Stimulated activated CD8-positive, alpha-beta memory T cell treated with anti-CD3 and anti-CD28 coated beads, Interleukin-7, amount 100 ng/mL, for 24 hours (primary cell): Measurements from ENCODE around the gene CLDN6.

Experiments used
- DNase-seq: peaks from one replicate; pipeline ENCODE4 v3.0.0-alpha.2; 2020; ENCODE audit warnings: low read depth

Gene CLDN6

DNA sequence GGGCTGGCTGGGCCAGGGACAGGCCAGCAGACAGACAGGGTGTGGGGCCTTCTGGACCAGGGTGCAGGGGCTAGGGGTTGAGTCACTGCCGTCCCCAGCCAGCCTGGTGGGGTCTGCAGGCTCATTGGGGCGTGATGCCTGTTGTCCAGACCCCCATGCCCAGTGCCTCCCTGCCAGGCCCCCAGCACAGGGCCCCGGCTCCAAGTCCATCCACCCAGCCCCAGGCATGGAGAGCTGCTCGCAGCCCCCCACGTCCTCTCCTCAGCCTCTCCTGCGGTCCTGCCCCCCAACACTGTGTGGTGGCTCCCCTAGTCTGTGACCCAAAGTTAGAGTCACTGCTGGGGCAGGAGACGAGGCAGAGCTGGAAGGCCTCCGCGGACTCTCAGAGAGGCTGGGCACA lies 30.7 kb downstream of the CLDN6 start:
- no peak for DNase-seq

- DNase-seq: no peak
Measured at GRCh38 chr16:2986623-2987188, 31.3 kb downstream of the CLDN6 start.

GRCh38 chr16:2985893-2986355 lies 32.1 kb downstream of the CLDN6 start:
- DNase-seq: no peak

GRCh38 chr16:2985462-2985861 lies 32.5 kb downstream of the CLDN6 start:
- no peak for DNase-seq

- peak; percentile 51 for DNase-seq
Measured at GRCh38 chr16:2983706-2984136, 34.3 kb downstream of the CLDN6 start.

DNA sequence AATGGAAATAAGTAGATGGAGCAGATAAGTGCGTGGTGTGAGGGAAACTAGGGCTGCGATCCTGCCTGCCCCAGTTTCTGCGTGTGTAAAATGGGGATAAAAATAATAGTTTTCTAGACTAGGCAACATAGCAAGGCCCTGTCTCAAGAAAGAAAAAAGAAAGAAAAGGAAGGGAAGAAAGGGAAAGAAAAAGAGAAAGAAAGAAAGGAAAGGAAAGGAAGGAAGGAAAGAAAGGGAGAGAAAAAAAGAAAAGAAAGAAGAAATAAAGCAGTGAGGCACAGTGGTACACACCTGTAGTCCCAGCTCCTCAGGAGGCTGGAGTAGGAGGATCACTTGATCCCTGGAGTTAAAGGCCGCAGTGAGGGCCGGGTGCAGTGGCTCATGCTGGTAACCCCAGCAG lies 35.6 kb downstream of the CLDN6 start:
- no peak for DNase-seq

DNA sequence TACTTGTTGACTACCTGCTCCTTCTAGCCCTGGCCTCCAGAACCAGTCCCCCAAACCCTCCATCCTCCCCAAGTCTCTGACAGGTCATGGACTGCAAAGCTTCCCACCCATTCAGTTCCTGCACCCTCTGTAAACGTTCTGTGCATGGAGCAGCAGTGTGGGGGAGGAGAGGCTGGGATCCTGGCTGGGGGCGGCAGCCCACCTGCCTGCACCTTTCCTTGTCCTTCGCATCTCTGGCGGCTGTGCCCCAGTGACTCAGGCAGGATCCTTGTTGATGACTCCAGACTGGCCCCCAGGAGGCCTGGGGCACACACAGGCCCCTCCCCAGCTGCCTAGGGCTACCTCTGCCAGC lies 36.1 kb downstream of the CLDN6 start:
- DNase-seq: no peak

- DNase-seq: no peak
Measured at GRCh38 chr16:2981177-2981898, 36.6 kb downstream of the CLDN6 start.

- DNase-seq: peak; percentile 89
Measured at GRCh38 chr16:2980227-2981176, 37.5 kb downstream of the CLDN6 start, which contains the start of gene PKMYT1. Gene PKMYT1, minus strand, starts transcription at chr16:2980446. Its CDS starts 789 bp downstream, at chr16:2979657.

DNA sequence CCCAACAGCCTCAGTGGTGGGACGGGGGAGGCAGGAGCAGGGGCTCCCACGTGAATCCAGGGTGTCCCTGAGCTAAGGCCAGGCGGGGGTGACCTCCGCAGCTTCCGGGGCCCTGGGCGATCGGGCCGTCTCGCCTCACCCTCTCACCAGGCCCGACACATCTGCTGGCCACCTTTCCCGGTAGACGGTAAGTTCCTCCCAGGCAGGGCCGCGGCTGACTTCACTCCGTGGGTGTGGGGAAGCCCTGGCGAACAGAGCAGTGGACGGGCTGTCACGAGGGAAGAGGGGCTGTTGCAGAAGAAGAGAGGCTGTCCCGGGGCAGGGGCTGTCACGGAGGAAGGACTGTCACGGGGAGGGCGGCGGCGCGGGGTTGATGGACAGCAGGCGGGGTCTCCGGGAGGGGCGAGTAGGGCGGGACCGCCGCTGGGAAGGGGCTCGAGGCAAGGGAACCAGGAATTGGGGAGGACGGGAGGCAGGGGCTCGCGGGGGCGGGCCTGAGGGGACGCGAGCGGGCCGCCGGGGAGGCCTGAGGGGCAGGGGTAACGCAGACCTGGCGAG lies 38.2 kb downstream of the CLDN6 start:
- no peak for DNase-seq

- no peak for DNase-seq
Measured at GRCh38 chr16:2977440-2977839, 40.5 kb downstream of the CLDN6 start.

- no peak for DNase-seq
Measured at GRCh38 chr16:2976673-2977072, 41.3 kb downstream of the CLDN6 start.

- DNase-seq: no peak
Measured at GRCh38 chr16:2976201-2976600, 41.8 kb downstream of the CLDN6 start.

- DNase-seq: no peak
Measured at GRCh38 chr16:2975161-2975795, 42.7 kb downstream of the CLDN6 start.

DNA sequence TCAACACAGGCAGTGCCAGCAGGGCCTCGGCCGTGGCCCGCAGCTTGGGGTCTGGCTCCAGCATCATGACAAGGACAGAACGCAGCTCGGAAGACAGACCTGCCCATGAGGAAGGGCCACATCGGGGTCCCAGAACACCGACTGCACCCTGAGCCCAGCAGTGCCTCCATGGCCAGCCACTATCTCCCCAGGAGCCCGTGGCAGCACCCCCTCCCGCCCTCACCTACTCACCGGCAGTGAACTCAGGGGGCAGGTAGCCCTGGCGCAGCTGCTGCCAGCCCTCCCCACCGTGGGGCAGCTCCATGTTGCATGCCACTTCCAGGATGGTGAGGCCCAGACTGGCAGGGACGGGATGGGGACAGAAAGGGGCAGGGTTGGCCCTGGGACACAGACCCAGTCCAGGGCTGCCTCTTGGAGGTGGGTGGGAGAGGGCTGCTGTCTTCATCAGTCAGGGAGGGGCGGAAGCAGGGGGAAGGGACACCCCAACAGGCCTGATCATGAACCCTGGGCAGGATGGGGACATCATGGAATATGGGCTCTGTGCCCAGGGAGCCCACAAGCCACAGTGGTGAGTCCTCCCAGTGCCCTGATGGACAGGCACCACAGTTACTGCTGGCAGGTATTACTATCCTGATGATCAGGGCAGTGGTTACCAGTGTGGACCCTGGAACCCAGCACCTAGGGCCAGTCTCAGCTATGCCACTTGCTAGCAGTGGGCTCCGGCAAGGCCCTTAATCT lies 43.5 kb downstream of the CLDN6 start:
- no peak for DNase-seq

DNA sequence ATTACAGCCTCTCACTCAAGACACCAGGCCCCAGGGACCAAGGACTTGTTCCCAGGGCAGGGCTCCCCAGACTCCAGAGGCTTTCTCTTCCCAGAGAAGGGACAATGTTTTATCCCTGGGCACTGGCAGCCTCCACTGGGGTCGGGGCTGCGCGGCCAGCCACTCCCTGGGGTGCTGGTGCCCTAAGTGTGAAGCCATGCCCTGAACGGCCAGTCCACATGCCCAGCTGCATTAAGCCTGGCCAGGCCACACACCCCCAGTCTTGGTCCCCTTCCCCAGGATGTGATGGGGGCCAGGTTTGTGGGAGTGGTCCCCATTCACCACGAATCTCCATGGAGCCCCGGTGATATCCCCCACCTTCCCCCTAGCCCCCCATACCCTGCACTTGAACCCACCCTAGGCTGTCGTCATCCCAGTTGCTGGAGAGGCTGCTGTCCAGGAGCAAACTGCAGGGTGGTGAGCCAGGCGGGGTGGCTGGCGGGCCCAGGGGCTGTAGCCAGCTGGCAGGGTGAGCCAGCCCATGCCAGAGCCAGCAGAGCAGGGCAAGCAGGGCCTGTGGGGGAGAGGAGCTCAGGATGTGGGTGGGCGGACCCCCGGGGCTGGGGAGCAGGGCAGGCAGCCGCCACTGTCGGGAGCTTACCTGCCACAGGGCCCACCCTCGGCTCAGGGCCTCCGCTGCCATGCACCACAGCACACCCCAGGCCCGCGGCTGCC lies 44.2 kb downstream of the CLDN6 start:
- no peak for DNase-seq

- DNase-seq: no peak
Measured at GRCh38 chr16:2973093-2973492, 44.9 kb downstream of the CLDN6 start.

DNA sequence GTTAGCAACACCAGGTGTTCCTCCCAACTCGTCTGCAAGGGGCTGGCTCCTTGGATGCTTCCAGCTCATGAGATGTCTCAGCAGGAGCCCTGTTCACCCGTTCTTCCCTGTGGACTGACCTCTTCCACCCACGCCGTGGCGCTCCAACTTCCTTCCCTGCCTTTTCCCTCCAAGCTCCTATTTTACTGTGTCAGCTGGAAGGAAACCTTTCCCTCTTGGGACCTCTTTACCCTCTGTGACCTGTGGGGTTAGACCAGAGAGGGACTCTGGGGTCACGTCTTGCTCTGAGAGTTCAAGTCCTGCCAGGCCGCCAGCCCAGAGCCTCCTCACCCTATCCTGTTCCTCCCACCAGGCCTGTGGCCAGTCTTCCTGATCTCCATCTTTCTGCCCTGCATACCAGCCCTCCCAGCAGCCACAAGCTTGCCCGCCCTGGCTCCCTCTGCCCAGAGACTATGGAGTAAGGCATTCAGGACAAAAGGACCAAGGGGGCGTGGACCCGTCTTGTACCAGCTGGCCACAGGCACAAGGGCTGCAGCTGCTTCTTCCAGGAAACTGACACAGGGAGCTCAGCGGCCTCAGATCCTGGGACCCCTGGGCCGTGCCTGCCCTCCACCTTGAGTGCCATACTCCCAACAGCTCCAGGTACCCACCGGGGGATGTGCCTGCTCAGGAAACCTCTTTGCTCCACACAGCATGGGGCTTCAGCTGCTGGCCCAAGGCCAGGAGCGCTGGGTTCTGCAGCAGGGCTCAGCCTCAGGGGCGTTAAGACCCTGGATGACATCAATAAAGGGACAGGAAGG lies 45.8 kb downstream of the CLDN6 start:
- no peak for DNase-seq

DNA sequence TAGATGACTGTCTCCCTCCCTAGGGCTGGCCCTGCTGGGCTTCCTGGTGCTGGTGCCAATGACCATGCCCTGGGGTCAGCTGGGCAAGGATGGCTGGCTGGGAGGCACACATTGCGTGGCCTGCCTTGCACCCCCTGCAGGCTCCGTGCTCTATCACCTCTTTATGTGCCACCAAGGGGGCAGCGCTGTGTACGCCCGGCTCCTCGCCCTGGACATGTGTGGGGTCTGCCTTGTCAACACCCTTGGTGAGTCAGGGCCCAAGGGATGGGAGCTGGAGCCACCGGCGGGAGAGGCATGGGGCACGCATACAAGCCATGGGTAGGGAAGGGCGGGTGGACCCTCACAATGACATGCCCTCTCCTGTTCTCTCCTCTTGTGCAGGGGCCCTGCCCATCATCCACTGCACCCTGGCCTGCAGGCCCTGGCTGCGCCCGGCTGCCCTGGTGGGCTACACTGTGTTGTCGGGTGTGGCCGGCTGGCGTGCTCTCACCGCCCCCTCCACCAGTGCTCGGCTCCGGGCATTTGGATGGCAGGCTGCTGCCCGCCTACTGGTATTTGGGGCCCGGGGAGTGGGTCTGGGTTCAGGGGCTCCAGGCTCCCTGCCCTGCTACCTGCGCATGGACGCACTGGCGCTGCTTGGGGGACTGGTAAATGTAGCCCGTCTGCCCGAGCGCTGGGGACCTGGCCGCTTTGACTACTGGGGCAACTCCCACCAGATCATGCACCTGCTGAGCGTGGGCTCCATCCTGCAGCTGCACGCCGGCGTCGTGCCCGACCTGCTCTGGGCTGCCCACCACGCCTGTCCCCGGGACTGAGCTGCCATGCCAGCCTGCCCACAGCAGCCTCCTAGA lies 46.6 kb downstream of the CLDN6 start:
- DNase-seq: no peak
